Hematopoietic multipotent progenitor cell treated with erythropoietin and hydrocortisone succinate and interleukin-3 and kit ligand, for 8 days (in vitro differentiated cells): ENCODE data around the gene UBE2QL1.
A peak's percentile ranks its signal among the peaks of the same experiment; 100 is the strongest.
"Not testable (repeated sequence)": the region's sequence is repeated elsewhere in the genome, so short reads cannot be mapped to it uniquely, and the experiment has no call there.

Source experiments
- DNase-seq: peaks from one replicate; pipeline ENCODE4 v3.0.0-alpha.2; 2015

The UBE2QL1 gene

DNA sequence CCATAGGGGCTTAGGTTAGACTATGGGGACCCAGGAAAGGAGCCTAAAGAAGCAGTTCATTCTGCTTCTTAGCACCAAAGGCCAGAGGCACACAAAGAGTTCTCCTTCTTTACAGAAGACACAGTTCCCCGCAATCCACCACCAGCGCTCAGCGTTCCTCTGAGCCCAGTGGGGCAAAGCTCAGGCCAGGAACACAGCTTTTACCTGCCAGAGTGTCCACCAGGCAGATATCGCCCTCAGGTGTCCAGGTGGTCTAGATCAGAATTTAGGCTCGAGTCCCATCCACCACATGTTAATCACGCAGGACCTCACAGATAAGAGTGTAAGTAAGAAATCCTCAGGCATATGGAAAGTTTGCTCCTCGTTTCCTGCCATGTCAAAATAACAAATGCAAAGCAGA lies 53.0 kb downstream of the UBE2QL1 start:
- no peak for DNase-seq

DNA sequence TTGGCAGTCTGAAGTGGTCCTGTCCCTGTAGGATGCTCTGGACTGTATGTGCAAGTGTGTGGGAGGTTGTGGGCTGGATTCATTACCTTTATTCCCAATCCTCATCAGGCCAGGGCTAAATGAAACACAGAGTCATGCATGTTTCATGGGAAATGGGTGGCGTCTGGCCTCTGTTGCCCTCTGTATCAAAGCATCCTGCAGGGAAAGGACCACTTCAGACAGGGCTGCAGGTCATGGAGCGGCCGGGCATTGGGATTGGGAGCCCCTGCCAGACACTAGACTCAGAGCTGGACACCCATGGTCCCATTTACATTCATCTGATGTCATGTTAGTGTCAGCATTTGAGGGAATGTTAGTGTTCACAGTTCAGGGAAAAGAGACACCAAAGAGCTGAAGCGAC lies 53.8 kb downstream of the UBE2QL1 start:
- DNase-seq, result no peak

DNA sequence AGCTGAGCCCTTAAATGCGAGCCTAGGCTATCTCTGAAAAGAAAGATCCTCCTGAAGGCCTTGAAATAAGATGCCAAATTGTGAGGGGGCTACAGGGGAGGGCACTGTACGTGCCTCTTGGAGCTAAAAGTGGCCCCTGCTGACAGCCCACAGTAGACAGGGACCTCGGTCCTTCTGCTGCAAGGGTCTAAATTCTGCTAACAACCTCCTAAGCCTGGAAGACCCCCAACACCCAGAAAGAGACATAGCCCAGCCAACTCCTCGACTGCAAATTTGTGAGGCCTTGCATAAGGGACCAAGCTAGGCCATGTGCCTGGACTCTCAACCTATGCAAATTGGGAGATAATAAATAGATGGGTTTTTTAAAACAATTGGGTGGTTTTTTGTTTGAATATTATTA lies 54.7 kb downstream of the UBE2QL1 start:
- no peak for DNase-seq

DNA sequence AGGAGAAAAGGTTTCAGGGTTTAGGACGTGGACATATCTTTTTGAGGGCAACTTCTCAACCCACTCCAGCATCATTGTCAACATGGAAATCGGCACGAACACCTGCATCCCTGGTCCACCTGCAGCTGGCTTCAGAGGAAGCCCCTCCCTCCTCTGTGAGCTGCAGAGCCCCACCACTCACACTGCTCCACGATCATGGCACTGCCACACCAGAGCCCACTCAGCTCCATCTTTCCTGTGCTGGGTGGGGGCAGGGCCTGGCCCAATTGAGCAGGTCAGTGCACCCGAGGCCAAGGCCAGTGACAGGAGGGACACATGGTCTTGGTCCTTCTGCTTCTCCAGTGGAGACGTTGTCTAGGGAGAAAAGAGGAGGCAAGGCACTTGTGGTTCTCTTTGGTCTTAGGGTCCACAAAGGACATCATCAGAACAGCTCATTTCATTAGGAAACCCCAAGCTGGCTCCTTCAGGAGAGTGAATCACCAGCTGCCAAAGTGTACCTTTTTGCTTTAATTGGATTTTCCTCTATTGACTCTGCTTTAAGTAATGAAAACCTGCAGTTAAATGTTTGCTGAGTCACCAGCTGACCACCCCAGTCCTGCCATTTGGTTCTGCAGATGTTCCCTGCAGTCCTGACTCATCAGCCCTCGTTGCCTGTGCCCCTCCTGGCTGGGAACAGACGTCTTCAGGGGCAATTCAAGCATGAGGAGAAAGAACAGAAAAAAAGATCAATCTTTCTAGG lies 56.2 kb downstream of the UBE2QL1 start:
- DNase-seq, result no peak

DNA sequence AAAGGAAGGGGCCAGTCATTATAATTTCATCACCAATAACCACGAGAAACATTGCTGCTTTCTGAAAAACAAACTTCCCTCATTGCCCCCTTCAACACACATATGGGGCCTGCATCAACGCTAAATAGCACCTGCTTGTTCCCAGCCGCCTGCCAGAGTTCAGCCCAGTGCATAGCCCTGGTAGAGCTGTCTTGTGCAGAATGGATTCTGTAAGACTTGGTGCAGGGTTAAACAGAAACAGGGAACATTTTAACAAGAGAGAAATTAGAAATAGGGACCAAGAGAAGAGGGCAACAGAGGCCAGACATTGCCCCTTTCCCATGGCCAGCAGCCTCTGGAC lies 56.7 kb downstream of the UBE2QL1 start:
- no peak for DNase-seq

DNA sequence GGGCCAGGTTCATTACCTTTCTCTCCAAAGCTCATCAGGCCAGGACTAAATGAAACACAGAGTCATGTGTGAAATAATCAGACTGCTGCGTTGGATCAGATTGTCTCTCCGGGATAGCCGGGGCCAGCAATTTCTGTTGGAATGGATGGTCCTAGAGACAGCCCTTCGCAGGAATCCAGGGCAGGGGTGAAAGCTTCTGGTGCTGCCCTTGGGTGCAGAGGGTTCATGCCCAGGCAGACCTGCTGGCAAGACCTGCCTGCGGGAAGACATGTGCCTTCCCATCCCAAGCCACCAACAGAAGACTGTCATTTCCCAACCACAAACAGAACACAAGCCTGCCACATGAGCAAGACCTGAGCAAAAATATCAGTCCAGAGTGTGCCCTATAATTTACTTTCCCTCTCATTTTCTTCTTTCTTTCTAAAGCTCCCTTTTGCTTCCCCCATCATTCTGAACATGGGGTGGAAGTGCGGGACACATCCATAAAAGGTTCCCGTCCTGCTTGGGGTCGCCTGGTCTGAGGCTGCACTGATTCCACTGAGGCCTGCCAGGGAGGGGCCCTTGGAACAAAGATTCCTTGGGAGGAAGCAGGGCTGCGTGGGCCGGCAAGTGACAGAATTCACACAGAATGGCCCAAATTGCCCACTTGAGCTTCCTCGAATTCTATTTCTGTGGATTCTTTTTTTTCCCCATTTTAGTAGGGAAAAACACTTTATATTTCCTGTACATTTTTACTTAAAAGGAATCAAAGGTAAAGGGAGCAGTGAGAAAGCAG lies 57.3 kb downstream of the UBE2QL1 start:
- DNase-seq, result no peak

DNA sequence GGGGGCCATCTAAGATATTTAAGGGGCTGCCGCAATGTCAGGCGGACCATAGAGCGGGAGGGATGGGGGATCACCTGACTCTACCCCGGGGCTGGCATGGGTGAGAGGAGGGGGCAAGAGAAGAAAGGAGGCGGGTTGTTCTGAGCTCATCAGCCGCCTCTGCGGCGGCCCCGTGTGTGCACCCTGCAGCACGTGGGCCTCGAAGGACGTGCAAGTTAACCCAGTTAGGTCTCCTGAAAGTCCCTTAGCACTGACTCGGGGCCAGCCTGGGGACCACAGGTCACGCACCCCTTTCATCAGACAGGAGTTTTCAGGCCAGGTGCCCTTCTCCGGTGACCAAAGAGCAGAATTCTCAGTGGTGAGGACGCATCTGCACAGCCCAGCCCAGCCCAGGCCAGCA lies 58.0 kb downstream of the UBE2QL1 start:
- no peak for DNase-seq

DNA sequence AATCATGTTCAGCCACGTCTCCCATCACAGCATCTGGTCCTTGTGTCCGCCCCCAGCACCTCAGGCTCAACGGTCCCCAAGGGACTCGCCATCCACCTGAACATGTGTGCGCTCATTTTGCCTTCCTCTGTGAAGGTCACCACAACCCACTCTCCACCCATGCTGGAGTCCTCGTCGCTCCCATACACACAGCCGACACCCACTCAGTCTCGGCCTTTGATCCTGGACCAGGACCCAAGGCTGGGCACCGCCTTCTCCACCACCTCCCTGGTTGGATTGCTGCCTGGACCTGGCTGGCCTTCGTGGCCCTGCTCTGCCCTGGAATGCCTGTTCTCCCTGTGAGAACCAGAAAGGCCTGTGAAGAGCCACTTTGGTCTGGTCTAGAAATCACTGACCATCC lies 60.3 kb downstream of the UBE2QL1 start:
- no peak for DNase-seq

DNA sequence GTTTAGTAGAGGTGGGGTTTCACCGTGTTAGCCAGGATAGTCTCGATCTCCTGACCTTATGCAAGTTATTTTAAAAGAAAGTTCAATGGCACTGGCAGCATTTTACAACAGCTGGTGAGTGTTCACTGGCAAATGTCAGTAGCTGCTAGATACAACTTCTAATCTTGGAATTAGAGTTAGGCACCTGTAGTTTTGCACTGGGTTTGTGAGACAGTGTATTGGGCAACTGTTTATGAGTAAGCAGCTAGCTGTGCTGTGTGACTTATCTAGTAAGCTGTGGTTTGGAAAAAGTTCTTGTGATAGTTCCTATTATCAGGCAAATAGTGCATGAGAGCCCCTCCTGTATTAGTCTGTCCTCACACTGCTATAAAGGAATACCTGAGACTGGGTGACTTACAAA lies 61.5 kb downstream of the UBE2QL1 start:
- DNase-seq, result no peak

DNA sequence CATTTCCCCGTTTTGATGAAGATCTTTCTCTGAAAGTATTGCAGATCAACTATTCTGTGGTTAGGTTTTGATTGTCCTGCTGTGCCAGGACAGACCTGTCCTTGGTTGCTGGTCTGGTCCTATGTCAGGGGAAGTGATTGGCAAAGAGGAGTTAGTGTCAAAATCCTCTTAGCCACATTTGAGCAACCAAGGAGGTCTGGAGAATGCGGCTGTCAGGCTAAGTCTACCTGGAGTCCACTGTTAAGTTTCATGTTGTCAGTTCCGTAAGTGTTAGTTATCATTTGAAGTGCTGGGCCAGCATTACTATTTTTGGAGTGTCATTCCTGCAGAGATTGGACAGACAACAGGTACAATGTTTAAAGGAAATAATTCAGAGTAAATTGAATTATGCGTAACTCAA lies 62.3 kb downstream of the UBE2QL1 start:
- DNase-seq, result no peak

DNA sequence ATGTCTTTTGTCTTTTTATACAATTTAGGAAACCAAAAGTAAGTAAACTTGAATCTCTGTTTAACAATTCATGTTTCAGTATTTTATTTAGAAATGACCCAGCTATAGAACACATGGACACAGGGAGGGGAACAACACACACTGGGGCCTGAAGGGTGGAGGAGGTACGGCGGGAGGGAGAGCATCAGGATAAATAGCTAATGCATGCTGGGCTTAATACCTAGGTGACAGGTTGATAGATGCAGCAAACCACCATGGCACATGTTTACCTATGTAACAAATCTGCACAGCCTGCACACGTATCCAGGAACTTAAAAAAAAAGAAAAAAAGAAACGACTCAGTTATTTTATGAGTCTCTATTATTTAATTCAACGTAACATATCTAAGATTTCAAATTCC lies 67.2 kb downstream of the UBE2QL1 start:
- not testable (repeated sequence) for DNase-seq

DNA sequence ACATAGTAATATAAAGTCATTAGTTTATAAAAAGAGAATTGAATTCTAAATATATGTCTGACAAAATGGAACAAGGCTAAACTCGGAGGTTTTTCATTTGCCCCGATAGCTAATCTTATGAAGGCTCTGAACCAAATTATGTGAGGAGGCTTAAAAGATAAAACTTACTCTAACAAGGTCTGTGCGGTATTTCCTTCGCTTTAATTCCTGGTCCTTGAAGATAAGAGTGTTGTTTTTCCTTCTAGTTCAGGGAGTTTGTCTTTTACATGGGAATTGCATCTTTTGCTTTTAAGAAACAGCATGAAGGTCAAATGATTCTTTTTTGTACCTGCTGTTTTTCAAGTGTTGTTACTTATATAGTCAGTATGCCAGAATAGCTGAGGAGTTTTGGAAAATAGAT lies 68.2 kb downstream of the UBE2QL1 start:
- DNase-seq, result no peak

DNA sequence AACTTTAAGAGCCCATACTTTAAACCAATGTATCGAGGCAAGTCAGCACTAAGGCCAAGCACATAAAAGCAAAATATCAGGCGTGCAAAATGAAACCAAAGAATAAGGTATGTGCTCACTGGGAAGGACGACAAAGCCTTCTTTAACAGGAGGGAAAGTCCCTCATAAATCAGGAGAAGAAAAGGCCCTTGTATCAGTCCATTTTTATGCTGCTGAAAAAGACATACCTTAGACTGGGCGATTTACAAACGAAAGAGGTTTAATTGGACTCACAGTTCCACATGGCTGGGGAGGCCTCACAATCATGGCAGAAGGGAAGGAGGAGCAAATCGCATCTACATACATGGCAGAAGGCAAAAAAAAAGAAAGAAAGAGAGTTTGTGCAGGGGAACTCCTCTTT lies 68.9 kb downstream of the UBE2QL1 start:
- DNase-seq, result no peak

DNA sequence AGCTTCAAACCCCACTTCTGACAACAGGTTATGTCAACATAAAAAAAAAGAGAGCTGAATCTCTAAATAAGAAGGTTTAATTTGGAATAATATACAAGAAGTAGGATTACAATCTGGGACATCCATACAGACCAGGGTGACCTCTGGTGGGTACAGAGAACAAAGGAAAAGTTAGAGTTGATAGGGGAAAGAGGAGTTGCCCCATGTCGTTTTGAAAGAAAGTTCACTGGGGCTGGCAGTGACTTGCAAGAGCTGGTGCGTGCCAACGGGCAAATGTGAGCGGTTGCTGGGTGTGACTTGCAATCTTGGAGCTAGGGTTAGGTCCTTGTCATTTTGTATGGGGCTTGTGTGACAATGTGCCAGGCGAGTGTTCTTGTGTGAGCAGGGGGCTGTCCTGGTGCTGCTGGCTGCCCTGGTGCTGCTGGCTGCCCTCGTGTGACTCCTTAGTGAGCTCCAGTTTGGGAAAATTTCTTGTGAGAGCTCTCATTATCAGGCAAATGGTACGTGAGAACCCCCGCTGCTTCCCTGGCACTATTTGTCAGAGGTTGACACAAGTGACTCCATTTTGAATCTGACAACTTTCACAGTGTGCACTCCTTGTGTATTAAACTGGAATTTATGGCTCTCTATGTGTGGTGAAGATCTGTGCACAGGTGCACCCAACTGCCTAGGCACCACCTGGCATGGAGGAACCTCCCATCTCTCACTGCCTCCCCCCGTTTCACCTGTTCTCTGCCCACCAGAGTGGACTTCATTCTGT lies 69.8 kb downstream of the UBE2QL1 start:
- DNase-seq, result no peak

DNA sequence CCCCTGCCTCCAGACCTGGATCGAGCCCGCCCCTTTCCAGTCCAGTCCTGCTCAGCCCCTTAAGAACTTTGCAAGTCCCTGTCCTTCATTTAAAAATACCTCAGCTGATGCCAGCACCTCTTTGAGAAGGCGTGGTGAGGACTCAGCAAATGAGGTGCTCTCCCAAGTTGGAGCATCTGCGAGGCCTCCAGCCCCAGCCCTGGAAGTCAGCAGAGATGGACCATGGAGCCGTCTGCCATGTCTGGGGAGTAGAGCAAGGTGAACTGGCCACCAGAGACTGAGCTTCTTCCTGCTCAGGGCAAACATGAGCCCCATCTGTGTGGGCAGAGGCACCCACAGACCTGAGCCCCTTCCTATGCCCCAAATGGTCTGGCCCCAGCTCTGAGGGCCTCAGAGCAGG lies 71.5 kb downstream of the UBE2QL1 start:
- DNase-seq, result no peak

DNA sequence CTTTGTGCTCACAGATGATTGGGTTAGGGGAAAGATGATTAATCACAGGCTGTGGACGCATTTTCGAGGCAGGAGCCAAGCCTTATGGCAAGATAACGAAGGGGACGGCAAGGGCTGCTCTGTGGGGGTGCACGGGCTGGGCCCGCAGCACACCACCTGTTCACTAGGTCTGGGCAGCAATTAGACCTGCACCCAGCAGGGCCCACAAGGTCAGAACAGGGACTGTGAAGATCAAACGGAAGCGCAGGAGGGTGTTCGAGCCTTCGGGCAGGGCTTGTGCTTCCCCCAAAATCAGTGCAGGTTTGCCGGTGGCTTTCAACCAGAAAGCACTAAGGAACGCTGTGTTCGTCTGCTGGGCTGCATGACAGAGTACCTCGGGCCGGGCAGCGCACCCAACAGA lies 73.7 kb downstream of the UBE2QL1 start:
- DNase-seq, result no peak

DNA sequence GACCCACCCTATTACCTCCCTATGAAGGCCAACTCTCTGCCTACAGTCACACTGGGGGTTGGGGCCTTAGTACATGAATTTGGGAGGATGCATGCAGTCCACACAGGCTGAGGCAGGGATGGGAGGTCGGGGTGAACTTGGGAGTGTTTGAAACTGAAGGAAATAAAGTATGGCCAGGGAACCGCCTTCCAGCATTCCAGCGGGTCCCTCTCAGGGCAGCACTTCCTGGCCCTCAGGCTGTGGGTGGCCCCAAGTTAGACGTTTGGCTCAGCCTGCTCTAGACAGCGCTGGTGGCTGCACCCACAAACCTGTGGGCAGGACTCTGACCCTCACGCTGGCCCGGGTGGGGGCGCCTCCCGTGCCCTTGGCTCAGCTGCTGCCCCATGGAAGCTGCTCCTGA lies 74.3 kb downstream of the UBE2QL1 start:
- no peak for DNase-seq

DNA sequence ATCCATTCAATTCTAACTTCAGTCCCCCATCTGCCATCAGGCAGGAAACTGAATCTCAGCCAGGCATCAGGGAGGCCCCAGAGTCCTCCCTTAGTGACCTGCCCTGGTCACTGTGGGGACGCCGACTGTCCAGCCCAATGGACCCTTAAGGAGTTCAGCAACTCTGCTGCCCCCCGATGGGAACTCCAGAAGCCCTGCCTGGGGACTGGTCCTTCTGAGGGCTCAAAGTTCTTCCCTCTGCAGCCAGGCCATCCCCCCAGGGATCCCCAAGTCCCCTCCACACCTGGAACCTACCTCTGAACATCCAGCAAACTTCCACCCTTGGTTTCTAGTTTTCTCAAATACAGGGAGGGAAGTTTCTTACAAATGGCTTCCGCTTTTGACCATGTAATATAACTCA lies 76.8 kb downstream of the UBE2QL1 start:
- DNase-seq, result no peak

DNA sequence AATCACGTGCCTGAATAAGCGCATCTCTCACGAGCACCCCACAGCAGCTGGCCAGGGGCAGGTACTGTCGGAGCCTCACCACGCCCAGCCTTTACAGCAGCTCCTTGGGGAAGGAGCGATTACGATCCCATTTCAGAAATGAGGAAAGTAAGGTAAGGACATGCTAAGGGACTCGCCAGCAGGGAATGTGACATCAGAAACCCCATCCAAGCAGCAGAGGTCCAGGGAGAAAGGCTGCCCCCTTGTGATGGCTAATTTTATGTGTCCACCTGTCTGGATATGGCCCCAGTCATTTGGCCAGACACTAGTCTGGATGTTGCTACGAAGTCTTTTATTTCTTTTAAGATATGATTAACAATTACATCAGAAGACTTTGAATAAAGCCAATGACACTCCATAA lies 77.3 kb downstream of the UBE2QL1 start:
- peak; percentile 32 for DNase-seq

DNA sequence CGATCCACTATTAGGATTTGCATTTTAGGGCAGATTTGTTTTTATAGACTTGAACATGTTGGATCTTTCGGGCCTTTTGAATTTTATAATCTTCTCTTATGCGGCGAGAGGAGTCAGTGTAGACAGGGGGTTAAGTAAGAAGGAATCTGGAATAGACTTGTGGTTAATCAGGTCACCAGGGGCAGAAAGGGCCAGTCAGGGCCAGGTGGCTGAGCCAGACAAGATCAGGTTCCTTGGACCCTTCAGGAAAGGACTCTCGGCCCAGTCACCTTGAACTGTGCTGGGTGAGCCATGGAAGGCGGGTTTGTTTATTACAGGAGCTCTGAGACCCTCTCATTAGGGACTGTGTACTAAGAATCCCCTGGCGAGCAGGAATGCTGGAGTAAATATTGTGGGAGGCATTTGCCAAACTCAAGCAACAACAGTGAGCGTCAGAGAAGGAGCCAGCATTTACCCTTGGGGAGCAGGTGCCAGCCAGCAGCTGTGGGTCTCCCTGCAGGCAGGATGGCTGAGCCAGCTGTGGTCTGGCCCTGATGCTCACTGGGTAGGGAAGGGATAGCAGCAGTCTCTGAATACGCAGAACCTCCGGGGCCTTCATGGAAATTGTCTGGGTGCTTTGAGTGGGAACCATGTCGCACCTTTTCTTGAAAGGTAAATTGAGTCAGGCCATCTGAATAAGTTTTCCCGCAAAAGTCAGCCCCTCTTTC lies 79.2 kb downstream of the UBE2QL1 start:
- no peak for DNase-seq

DNA sequence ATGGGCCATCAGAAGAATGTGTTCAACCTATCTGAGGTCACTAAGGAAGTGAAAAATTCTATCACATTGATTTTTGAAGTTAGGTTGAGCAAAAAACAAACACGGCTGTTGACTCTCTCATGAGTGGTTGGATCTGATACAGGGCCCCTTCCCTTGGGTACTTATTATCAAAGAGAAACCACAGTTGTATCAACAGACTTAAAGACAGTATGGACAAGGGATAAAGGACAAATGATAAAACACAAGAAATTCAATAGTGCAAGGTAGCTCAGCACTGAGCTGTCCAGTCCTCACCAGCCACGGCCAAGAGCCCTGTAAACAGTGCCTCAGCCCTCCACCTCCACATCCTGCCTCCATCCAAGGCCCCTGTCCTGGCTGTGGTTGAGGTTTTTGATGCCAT lies 86.9 kb downstream of the UBE2QL1 start:
- DNase-seq, result no peak

DNA sequence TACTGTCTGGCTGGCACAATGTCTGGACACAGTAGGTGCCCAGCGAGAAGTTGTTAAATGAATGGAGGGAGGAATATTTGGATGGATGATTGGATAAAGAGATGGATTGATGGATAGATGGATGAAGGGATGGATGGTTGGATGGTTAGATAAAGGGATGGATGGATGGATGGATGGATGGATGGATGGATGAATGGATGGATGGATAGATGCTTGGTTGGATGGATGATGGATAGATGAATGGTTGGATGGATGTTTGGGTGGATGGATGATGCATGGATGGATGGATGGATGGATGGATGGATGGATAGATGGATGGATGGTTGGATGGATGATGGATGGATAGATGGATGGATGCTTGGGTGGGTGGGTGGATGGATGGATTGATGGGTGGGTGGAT lies 90.4 kb downstream of the UBE2QL1 start:
- DNase-seq, result no peak

DNA sequence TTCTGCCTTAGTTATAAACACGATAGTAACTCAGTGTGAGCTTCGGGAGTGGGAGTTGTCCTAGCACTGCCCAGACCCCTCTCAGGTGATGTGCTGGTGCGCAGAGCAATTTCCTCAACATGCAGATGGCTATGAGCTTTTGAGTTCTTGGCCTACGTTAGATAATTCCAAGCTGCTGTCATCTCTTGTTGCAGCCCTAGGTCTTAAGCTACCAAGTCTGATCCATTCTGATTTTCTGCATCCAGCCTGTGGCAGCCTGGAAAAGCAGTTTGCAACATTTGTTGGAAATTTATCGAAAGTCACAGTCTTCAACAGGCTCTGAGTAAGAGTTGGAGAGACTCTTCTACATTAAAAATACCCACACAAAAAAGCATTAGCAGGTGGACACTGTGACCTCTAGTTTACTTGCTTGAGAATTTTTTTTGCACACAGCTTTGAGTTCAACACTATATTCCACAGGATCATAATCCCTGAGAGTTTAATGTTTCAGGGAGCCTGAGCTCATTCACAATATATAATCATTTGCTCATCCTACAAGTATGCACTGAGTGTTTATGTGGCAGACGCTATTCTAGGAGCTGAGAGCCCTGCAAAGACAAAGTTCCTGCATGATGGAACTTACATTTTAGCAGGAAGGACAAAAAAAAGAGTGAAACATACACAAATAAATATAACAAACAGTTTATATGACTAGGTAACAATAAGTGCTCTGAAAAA lies 91.6 kb downstream of the UBE2QL1 start:
- no peak for DNase-seq
